IMR-90 (cell line): Measurements from ENCODE around the gene MARCKS.

Experiments
- BHLHE40 ChIP-seq: fragments of 150-350 bp; IDR thresholded peaks from 2 replicates; pipeline ENCODE4 v1.6.1; 2016; ENCODE audit warnings: mild to moderate bottlenecking, low read depth, low read length
- CHD1 ChIP-seq: IDR thresholded peaks from 2 replicates; pipeline ENCODE4 v1.6.1; 2012; ENCODE audit warnings: low read depth, low read length, improper control_type of control experiment
- POLR2A ChIP-seq: IDR thresholded peaks from 2 replicates; pipeline ENCODE4 v1.6.1; 2012; ENCODE audit warnings: mild to moderate bottlenecking, low read depth, low read length
- SMC3 ChIP-seq: fragments of 150-350 bp; IDR thresholded peaks from 2 replicates; pipeline ENCODE4 v1.6.1; 2016; ENCODE audit warnings: low read depth, mild to moderate bottlenecking, antibody characterized with exemption, low read length, moderate library complexity
- TF ChIP-seq, protein P1 (sequence below): conservative IDR thresholded peaks from 2 replicates; pipeline ENCODE4 v1.5.1; 2012; ENCODE audit warnings: mild to moderate bottlenecking, low read depth, low read length, improper control_type of control experiment

- TF ChIP-seq BHLHE40 (no peak), SMC3 (no peak), POLR2A (no peak), CHD1 (no peak)
- TF ChIP-seq, protein P1, sequence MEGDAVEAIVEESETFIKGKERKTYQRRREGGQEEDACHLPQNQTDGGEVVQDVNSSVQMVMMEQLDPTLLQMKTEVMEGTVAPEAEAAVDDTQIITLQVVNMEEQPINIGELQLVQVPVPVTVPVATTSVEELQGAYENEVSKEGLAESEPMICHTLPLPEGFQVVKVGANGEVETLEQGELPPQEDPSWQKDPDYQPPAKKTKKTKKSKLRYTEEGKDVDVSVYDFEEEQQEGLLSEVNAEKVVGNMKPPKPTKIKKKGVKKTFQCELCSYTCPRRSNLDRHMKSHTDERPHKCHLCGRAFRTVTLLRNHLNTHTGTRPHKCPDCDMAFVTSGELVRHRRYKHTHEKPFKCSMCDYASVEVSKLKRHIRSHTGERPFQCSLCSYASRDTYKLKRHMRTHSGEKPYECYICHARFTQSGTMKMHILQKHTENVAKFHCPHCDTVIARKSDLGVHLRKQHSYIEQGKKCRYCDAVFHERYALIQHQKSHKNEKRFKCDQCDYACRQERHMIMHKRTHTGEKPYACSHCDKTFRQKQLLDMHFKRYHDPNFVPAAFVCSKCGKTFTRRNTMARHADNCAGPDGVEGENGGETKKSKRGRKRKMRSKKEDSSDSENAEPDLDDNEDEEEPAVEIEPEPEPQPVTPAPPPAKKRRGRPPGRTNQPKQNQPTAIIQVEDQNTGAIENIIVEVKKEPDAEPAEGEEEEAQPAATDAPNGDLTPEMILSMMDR: no peak
Measured at GRCh38 chr6:113821445-113821844, 35.7 kb upstream of the MARCKS start.
